HepG2 (cell line): Measurements from ENCODE around the gene PRKG1. TPM values are rescaled to one million over a fixed set of nuclear protein-coding genes. Genes with fewer than 3 reads are reported as not detected.

Experiments
- ATAC-seq: fragments of 200-7000 bp; cut with Tn5 transposase; 3 replicates; pipeline ENCODE4 v1.9.1; 2020; ENCODE audit warnings: mild to moderate bottlenecking, moderate library complexity
- BruUV-seq: library from RNA; stranded (reverse); fragments of 400-500 nt; replicated peaks from 2 replicates; lab custom pipeline; 2021; lab: Mats Ljungman, UMichigan
- CTCF ChIA-PET: fragments of 300-600 bp; formaldehyde crosslinking; extraction: SDS; loops from one replicate; lab custom pipeline; 2021; ENCODE audit warnings: low total read pairs, inconsistent platforms, low intra/inter-chr PET ratio; lab: Yijun Ruan, JAX
- POLR2A ChIA-PET: fragments of 350-600 bp; sonication (Branson Sonifier 250); formaldehyde crosslinking; loops from one replicate; lab custom pipeline; 2020; ENCODE audit warnings: antibody characterized with exemption, inconsistent platforms; lab: Yijun Ruan, JAX
- DNase-seq: peaks from one replicate; pipeline ENCODE4 v3.0.0-alpha.2; 2015; ENCODE audit warnings: low spot score
- FAIRE-seq: peaks from 3 replicates; lab custom pipeline; 2011; peaks lifted over from hg19 to GRCh38; lab: Jason Lieb, UNC
- H2AFZ ChIP-seq: one replicate; pipeline ENCODE4 v1.6.1; 2011; ENCODE audit warnings: low read length, inconsistent platforms
- H3K27ac ChIP-seq: fragments of 300-600 bp; 3 replicates; pipeline ENCODE4 v1.8.0; 2011; ENCODE audit warnings: mixed run types, mild to moderate bottlenecking, mixed read lengths, low read length, inconsistent platforms; ENCODE audit not compliant: insufficient read depth; ENCODE audit errors: extremely low read length
- H3K27me3 ChIP-seq, 2 experiments: fragments of 200-600 bp in 1 of 2; 2 replicates in 1 of 2; 3 replicates in 1 of 2; pipeline versions ENCODE4 v1.6.0 to v1.8.0; 2011; ENCODE audit warnings: low read length in 2 of 2, mild to moderate bottlenecking in 2 of 2, moderate library complexity in 2 of 2, inconsistent platforms in 1 of 2; ENCODE audit not compliant: insufficient read depth in 2 of 2, control insufficient read depth in 1 of 2
- H3K36me3 ChIP-seq, 2 experiments: fragments of 200-600 bp in 1 of 2; replicated peaks in 1 of 2; 2 replicates in 1 of 2; 3 replicates in 1 of 2; pipeline versions ENCODE4 v1.5.1 to v1.8.0; 2011; ENCODE audit warnings: low read length in 2 of 2, inconsistent platforms in 1 of 2; ENCODE audit not compliant: insufficient read depth in 2 of 2, control insufficient read depth in 1 of 2
- H3K4me1 ChIP-seq: 2 replicates; pipeline ENCODE4 v1.5.1; 2012; ENCODE audit warnings: low read length, inconsistent platforms; ENCODE audit not compliant: insufficient read depth
- H3K4me2 ChIP-seq: 2 replicates; pipeline ENCODE4 v1.6.0; 2011; ENCODE audit warnings: low read depth, low read length, inconsistent platforms
- H3K4me3 ChIP-seq, 3 experiments: fragments of 200-600 bp in 1 of 3; sonication (generic), shearing (Covaris generic) in 1 of 3; replicated peaks in 1 of 3; 2 replicates each; pipeline ENCODE4 v1.5.1; 2011 to 2016; ENCODE audit warnings: low read length in 3 of 3, inconsistent platforms in 2 of 3, low read depth in 2 of 3, mild to moderate bottlenecking in 2 of 3, control low read depth in 1 of 3, mixed read lengths in 1 of 3; ENCODE audit not compliant: insufficient read depth in 1 of 3
- H3K79me2 ChIP-seq: one replicate; pipeline ENCODE4 v1.6.1; 2011; ENCODE audit warnings: low read length, inconsistent platforms; ENCODE audit not compliant: insufficient read depth
- H3K9ac ChIP-seq: 2 replicates; pipeline ENCODE4 v1.6.0; 2011; ENCODE audit warnings: mild to moderate bottlenecking, low read depth, low read length, inconsistent platforms; ENCODE audit not compliant: insufficient read depth
- H3K9me3 ChIP-seq: 2 replicates; pipeline ENCODE4 v1.5.1; 2012; ENCODE audit warnings: mild to moderate bottlenecking, low read length
- H4K20me1 ChIP-seq: 2 replicates; pipeline ENCODE4 v1.6.0; 2011; ENCODE audit warnings: inconsistent platforms, mild to moderate bottlenecking, low read length, moderate library complexity; ENCODE audit not compliant: insufficient read depth
- FOSL1 ChIP-seq: sonication (generic); formaldehyde crosslinking; IDR thresholded peaks from 2 replicates; pipeline ENCODE4 v1.9.0; 2021; ENCODE audit warnings: missing genetic modification reagents, borderline replicate concordance
- FOXP1 ChIP-seq, 2 experiments: fragments of 450-650 bp in 1 of 2; IDR thresholded peaks; 2 replicates each; pipeline ENCODE4 v1.6.1; 2017 to 2018; ENCODE audit warnings: antibody characterized with exemption in 1 of 2
- MTA3 ChIP-seq: sonication (generic); formaldehyde crosslinking; IDR thresholded peaks from 2 replicates; pipeline ENCODE4 v1.4.0; 2020; ENCODE audit warnings: missing genetic modification reagents
- PRDM4 ChIP-seq: sonication (generic); formaldehyde crosslinking; IDR thresholded peaks from 2 replicates; pipeline ENCODE4 v1.9.0; 2021; ENCODE audit warnings: missing genetic modification reagents, borderline replicate concordance
- RFX1 ChIP-seq: fragments of 450-650 bp; IDR thresholded peaks from 2 replicates; pipeline ENCODE4 v1.6.1; 2017
- SP1 ChIP-seq, 2 experiments: fragments of 450-650 bp in 1 of 2; sonication (generic) in 1 of 2; formaldehyde crosslinking in 1 of 2; IDR thresholded peaks; 2 replicates each; pipeline versions ENCODE4 v1.4.0 to v1.6.1; 2016 to 2020; ENCODE audit warnings: missing genetic modification reagents in 1 of 2
- THAP9 ChIP-seq: sonication (generic); formaldehyde crosslinking; IDR thresholded peaks from 2 replicates; pipeline ENCODE4; 2020; ENCODE audit warnings: missing genetic modification reagents, mild to moderate bottlenecking, borderline replicate concordance
- ZBTB7B ChIP-seq: sonication (generic); formaldehyde crosslinking; IDR thresholded peaks from 2 replicates; pipeline ENCODE4 v1.4.0; 2020; ENCODE audit warnings: missing genetic modification reagents
- ZNF737 ChIP-seq: sonication (generic); formaldehyde crosslinking; IDR thresholded peaks from 2 replicates; pipeline ENCODE4 v1.5.0; 2020; ENCODE audit warnings: missing genetic modification reagents, mild to moderate bottlenecking, borderline replicate concordance
- WGBS: methylation state at CpG from one replicate; pipeline ENCODE4 v1.1.6; 2017; ENCODE audit warnings: low lambda C conversion rate; 5-methylcytosine and 5-hydroxymethylcytosine counted together
- in situ Hi-C: cut with HindIII; loops from 2 replicates; pipeline ENCODE4 v1.10.0; 2017; ENCODE audit warnings: low pct_unique_long_range_greater_than_20kb; ENCODE audit not compliant: extremely low pct_ligation_motif_present
- intact Hi-C: fragments of 100-400 bp; cut with micrococcal nuclease; formaldehyde crosslinking; loops from one replicate; pipeline ENCODE4 v1.10.0; 2022; ENCODE audit not compliant: unreplicated experiment
- polyA plus RNA-seq, 8 experiments: library from polyadenylated mRNA; depleted of rRNA in 3 of 8; stranded (reverse) in 7 of 8; unstranded in 1 of 8; fragments of >200 nt; fragmentation: Illumina TruSeq in 4 of 8; extraction: Trizol in 4 of 8; gene quantifications; 2 replicates each; pipeline versions ENCODE4 v1.2.1 to v1.2.3, GENCODE V29; 2011 to 2016; ENCODE audit warnings: low read depth in 4 of 8, missing spikeins in 1 of 8, mixed read lengths in 1 of 8; ENCODE audit not compliant: insufficient read depth in 1 of 8
- total RNA-seq, 5 experiments: library from RNA; depleted of rRNA; stranded (reverse); fragments of >200 nt; fragmentation: Illumina TruSeq; extraction: Trizol; gene quantifications; 2 replicates each; pipeline ENCODE4 v1.2.3, GENCODE V29; 2016; ENCODE audit warnings: low read depth in 1 of 5
- TF ChIP-seq, protein P1 (sequence below): sonication (generic); formaldehyde crosslinking; IDR thresholded peaks from 2 replicates; pipeline ENCODE4 v1.5.1; 2020; ENCODE audit warnings: missing genetic modification reagents, mild to moderate bottlenecking, borderline replicate concordance
- TF ChIP-seq, protein P2 (sequence below): sonication (generic); formaldehyde crosslinking; IDR thresholded peaks from 2 replicates; pipeline ENCODE4 v1.4.0; 2020; ENCODE audit warnings: missing genetic modification reagents, borderline replicate concordance
- TF ChIP-seq, protein P3 (sequence below): sonication (generic); formaldehyde crosslinking; conservative IDR thresholded peaks from 2 replicates; pipeline ENCODE4 v1.8.1; 2023; ENCODE audit warnings: missing genetic modification reagents
- TF ChIP-seq, protein P4 (sequence below): sonication (generic); formaldehyde crosslinking; IDR thresholded peaks from 2 replicates; pipeline ENCODE4 v1.4.0; 2020; ENCODE audit warnings: missing genetic modification reagents

PRKG1 gene
- total and polyA plus RNA-seq, 2 of the 13 experiments (the other 11 are each of a cell fraction or from before 2014, with no cell fraction given) = 0.01 TPM; not detected in 1

DNA sequence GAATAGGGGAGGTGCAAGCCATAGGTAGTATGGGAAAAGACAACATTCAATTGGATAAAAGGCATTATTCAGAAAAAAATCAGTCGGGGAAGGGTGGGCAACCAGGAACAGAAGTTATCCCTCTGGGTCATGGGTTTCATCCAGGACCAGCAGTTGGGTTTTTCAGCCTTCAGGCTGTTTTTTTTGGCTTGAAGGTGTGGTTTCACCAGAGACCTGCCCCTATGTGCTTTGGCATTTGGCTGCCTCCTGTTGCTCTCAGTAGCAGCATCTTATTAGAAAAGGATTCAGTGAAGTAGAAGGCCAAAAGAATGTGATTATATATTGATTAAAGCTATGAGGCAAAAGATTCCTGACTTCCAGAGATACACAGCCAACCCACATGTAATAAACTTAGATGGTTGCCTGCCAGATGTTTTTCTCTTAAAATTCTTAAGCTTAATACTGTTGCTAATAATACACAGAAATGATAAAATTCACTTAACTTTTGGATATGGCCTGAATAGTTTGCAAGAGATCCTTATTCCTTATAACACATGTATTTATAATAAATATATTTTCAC is 876.8 kb downstream of the PRKG1 start:
- intact Hi-C loops = no loop called here
- H3K27me3 ChIP-seq = no peaks in the 10 kb centered on the region

More for the DNA sequence above, 876.8 kb downstream of the PRKG1 start:
- H3K36me3 ChIP-seq = no peaks in the 10 kb centered on the region
- H3K9ac ChIP-seq = no peak overlapping the region
- H2AFZ ChIP-seq = no peak overlapping the region
- FAIRE-seq = no peak
- ChIA-PET CTCF (no interaction called here), POLR2A (no interaction called here)
- no peaks in the 10 kb centered on the region for H3K79me2 ChIP-seq
- DNase-seq = no peak
- BruUV-seq = no TSS peak
- H4K20me1 ChIP-seq = no peaks in the 10 kb centered on the region
- H3K27ac ChIP-seq = no peak overlapping the region
- no peak overlapping the region for H3K4me3 ChIP-seq
- ATAC-seq = no peak
- H3K4me2 ChIP-seq = no peak overlapping the region
- no peaks in the 10 kb centered on the region for H3K9me3 ChIP-seq
- WGBS = 5% methylated on average over 1 of the region's 1 CpG
- no peaks in the 10 kb centered on the region for H3K4me1 ChIP-seq
- in situ Hi-C loops = loop anchor here (25.0 kb wide), 1 partner anchor 889 kb away; the partner anchor contains the start of gene PRKG1
- TF ChIP-seq ZNF737 (CRISPR knock-in tag) (no peak), SP1 (IDR thresholded peaks at IDR 0.05) (no peak), SP1 (CRISPR knock-in tag; IDR thresholded peaks at IDR 0.05) (no peak), FOXP1 (IDR thresholded peaks at IDR 0.05) (no peak), FOXP1 (CRISPR knock-in tag; IDR thresholded peaks at IDR 0.05) (no peak), RFX1 (no peak), THAP9 (CRISPR knock-in tag) (no peak), FOSL1 (CRISPR knock-in tag) (no peak), PRDM4 (no peak), MTA3 (CRISPR knock-in tag) (no peak), ZBTB7B (CRISPR knock-in tag) (no peak)
- TF ChIP-seq, protein P1, sequence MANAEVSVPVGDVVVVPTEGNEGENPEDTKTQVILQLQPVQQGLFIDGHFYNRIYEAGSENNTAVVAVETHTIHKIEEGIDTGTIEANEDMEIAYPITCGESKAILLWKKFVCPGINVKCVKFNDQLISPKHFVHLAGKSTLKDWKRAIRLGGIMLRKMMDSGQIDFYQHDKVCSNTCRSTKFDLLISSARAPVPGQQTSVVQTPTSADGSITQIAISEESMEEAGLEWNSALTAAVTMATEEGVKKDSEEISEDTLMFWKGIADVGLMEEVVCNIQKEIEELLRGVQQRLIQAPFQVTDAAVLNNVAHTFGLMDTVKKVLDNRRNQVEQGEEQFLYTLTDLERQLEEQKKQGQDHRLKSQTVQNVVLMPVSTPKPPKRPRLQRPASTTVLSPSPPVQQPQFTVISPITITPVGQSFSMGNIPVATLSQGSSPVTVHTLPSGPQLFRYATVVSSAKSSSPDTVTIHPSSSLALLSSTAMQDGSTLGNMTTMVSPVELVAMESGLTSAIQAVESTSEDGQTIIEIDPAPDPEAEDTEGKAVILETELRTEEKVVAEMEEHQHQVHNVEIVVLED (CRISPR knock-in tag) = no peak
- TF ChIP-seq, protein P2, sequence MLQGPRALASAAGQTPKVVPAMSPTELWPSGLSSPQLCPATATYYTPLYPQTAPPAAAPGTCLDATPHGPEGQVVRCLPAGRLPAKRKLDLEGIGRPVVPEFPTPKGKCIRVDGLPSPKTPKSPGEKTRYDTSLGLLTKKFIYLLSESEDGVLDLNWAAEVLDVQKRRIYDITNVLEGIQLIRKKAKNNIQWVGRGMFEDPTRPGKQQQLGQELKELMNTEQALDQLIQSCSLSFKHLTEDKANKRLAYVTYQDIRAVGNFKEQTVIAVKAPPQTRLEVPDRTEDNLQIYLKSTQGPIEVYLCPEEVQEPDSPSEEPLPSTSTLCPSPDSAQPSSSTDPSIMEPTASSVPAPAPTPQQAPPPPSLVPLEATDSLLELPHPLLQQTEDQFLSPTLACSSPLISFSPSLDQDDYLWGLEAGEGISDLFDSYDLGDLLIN (CRISPR knock-in tag) = no peak
- TF ChIP-seq, protein P3, sequence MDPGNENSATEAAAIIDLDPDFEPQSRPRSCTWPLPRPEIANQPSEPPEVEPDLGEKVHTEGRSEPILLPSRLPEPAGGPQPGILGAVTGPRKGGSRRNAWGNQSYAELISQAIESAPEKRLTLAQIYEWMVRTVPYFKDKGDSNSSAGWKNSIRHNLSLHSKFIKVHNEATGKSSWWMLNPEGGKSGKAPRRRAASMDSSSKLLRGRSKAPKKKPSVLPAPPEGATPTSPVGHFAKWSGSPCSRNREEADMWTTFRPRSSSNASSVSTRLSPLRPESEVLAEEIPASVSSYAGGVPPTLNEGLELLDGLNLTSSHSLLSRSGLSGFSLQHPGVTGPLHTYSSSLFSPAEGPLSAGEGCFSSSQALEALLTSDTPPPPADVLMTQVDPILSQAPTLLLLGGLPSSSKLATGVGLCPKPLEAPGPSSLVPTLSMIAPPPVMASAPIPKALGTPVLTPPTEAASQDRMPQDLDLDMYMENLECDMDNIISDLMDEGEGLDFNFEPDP (CRISPR knock-in tag) = no peak
- TF ChIP-seq, protein P4, sequence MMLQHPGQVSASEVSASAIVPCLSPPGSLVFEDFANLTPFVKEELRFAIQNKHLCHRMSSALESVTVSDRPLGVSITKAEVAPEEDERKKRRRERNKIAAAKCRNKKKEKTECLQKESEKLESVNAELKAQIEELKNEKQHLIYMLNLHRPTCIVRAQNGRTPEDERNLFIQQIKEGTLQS (CRISPR knock-in tag) = no peak
